HepG2 (cell line): Measurements from ENCODE around the gene MACROD2. TPM values are rescaled to one million over a fixed set of nuclear protein-coding genes. Genes with fewer than 3 reads are reported as not detected.

Source experiments
- AKAP8 ChIP-seq: sonication (generic); formaldehyde crosslinking; IDR thresholded peaks from 2 replicates; pipeline ENCODE4 v1.5.1; 2020; ENCODE audit warnings: mild to moderate bottlenecking, missing genetic modification reagents
- GATAD1 ChIP-seq: IDR thresholded peaks from 2 replicates; pipeline ENCODE4 v1.6.1; 2016; ENCODE audit warnings: missing genetic modification reagents, missing compliant biosample characterization
- HDAC6 ChIP-seq: fragments of 200-600 bp; sonication (generic); IDR thresholded peaks from 2 replicates; pipeline ENCODE4 v1.7.0; 2017; ENCODE audit warnings: mild to moderate bottlenecking, antibody characterized with exemption, low read length, low read depth
- HNRNPUL1 ChIP-seq: fragments of 200-400 bp; formaldehyde crosslinking; IDR thresholded peaks from 2 replicates; pipeline ENCODE4 v1.6.1; 2017; ENCODE audit warnings: low read depth, mild to moderate bottlenecking, low read length, moderate library complexity
- MAFF ChIP-seq: IDR thresholded peaks from 2 replicates; pipeline ENCODE4 v1.6.1; 2011; ENCODE audit warnings: low read depth, low read length, improper control_type of control experiment
- PHF20 ChIP-seq: sonication (generic); formaldehyde crosslinking; IDR thresholded peaks from 2 replicates; pipeline ENCODE4 v1.5.0; 2020; ENCODE audit warnings: mild to moderate bottlenecking, missing genetic modification reagents
- TCF7 ChIP-seq: sonication (generic); IDR thresholded peaks from 2 replicates; pipeline ENCODE4 v1.6.1; 2016; ENCODE audit warnings: antibody characterized with exemption, low read depth
- ZNF101 ChIP-seq: sonication (generic); formaldehyde crosslinking; IDR thresholded peaks from 2 replicates; pipeline ENCODE4 v1.4.0; 2020; ENCODE audit warnings: mild to moderate bottlenecking, low read depth, missing genetic modification reagents, borderline replicate concordance
- ZNF678 ChIP-seq: sonication (generic); formaldehyde crosslinking; IDR thresholded peaks from 2 replicates; pipeline ENCODE4 v1.4.0; 2020; ENCODE audit warnings: mild to moderate bottlenecking, missing genetic modification reagents
- ZNF737 ChIP-seq: sonication (generic); formaldehyde crosslinking; IDR thresholded peaks from 2 replicates; pipeline ENCODE4 v1.5.0; 2020; ENCODE audit warnings: missing genetic modification reagents, mild to moderate bottlenecking, borderline replicate concordance
- polyA plus RNA-seq, 8 experiments: library from polyadenylated mRNA; depleted of rRNA in 3 of 8; stranded (reverse) in 7 of 8; unstranded in 1 of 8; fragments of >200 nt; fragmentation: Illumina TruSeq in 4 of 8; extraction: Trizol in 4 of 8; gene quantifications; 2 replicates each; pipeline versions ENCODE4 v1.2.1 to v1.2.3, GENCODE V29; 2011 to 2016; ENCODE audit warnings: low read depth in 4 of 8, missing spikeins in 1 of 8, mixed read lengths in 1 of 8; ENCODE audit not compliant: insufficient read depth in 1 of 8
- total RNA-seq, 5 experiments: library from RNA; depleted of rRNA; stranded (reverse); fragments of >200 nt; fragmentation: Illumina TruSeq; extraction: Trizol; gene quantifications; 2 replicates each; pipeline ENCODE4 v1.2.3, GENCODE V29; 2016; ENCODE audit warnings: low read depth in 1 of 5
- TF ChIP-seq, protein P1 (sequence below), 2 experiments: fragments of 450-650 bp in 1 of 2; sonication (generic) in 1 of 2; formaldehyde crosslinking in 1 of 2; IDR thresholded peaks; 2 replicates each; pipeline versions ENCODE4 v1.6.1 to v1.8.0; 2016 to 2022; ENCODE audit warnings: antibody characterized with exemption in 1 of 2, mild to moderate bottlenecking in 1 of 2, missing genetic modification reagents in 1 of 2
- TF ChIP-seq, protein P2 (sequence below): sonication (generic); formaldehyde crosslinking; IDR thresholded peaks from 2 replicates; pipeline ENCODE4 v1.4.0; 2020; ENCODE audit warnings: missing genetic modification reagents

Gene MACROD2
- total and polyA plus RNA-seq, 2 of the 13 experiments (the other 11 are each of a cell fraction or from before 2014, with no cell fraction given), result 0.13 to 0.51 TPM

DNA sequence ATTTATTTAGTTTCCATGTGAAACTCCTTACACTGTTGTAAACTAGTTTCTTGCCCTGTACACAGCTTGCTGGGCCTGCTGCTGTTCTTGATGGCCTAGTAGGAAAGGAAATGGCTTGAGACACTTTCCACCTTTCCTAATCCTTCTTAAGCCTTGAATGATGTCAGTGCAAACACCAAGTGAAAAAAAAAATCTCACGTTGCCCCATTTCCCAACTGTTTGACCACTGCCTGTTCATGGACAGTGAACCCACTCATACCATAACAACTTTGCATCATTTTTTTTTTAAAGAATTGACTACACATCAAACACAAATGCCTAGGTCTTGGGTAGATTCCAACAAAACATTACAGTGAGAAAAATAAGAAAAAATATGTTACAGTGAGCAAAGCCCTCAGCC is 995.7 kb downstream of the MACROD2 start (continued):
- TF ChIP-seq, protein P1, sequence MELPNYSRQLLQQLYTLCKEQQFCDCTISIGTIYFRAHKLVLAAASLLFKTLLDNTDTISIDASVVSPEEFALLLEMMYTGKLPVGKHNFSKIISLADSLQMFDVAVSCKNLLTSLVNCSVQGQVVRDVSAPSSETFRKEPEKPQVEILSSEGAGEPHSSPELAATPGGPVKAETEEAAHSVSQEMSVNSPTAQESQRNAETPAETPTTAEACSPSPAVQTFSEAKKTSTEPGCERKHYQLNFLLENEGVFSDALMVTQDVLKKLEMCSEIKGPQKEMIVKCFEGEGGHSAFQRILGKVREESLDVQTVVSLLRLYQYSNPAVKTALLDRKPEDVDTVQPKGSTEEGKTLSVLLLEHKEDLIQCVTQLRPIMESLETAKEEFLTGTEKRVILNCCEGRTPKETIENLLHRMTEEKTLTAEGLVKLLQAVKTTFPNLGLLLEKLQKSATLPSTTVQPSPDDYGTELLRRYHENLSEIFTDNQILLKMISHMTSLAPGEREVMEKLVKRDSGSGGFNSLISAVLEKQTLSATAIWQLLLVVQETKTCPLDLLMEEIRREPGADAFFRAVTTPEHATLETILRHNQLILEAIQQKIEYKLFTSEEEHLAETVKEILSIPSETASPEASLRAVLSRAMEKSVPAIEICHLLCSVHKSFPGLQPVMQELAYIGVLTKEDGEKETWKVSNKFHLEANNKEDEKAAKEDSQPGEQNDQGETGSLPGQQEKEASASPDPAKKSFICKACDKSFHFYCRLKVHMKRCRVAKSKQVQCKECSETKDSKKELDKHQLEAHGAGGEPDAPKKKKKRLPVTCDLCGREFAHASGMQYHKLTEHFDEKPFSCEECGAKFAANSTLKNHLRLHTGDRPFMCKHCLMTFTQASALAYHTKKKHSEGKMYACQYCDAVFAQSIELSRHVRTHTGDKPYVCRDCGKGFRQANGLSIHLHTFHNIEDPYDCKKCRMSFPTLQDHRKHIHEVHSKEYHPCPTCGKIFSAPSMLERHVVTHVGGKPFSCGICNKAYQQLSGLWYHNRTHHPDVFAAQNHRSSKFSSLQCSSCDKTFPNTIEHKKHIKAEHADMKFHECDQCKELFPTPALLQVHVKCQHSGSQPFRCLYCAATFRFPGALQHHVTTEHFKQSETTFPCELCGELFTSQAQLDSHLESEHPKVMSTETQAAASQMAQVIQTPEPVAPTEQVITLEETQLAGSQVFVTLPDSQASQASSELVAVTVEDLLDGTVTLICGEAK (IDR thresholded peaks at IDR 0.05), result no peak
- TF ChIP-seq, protein P1 (CRISPR knock-in tag; IDR thresholded peaks at IDR 0.05), result no peak; the same call in 1 of the 2 replicates
- TF ChIP-seq MAFF, result no peak
- TF ChIP-seq HDAC6, result no peak
- TF ChIP-seq GATAD1, result peak; percentile 66
- TF ChIP-seq TCF7, result peak; percentile 85
- no peak for TF ChIP-seq AKAP8
- no peak for TF ChIP-seq ZNF101 (CRISPR knock-in tag)
- TF ChIP-seq PHF20 (CRISPR knock-in tag), result no peak
- no peak for TF ChIP-seq ZNF678 (CRISPR knock-in tag)
- TF ChIP-seq ZNF737, result no peak
- TF ChIP-seq HNRNPUL1, result no peak
- TF ChIP-seq, protein P2, sequence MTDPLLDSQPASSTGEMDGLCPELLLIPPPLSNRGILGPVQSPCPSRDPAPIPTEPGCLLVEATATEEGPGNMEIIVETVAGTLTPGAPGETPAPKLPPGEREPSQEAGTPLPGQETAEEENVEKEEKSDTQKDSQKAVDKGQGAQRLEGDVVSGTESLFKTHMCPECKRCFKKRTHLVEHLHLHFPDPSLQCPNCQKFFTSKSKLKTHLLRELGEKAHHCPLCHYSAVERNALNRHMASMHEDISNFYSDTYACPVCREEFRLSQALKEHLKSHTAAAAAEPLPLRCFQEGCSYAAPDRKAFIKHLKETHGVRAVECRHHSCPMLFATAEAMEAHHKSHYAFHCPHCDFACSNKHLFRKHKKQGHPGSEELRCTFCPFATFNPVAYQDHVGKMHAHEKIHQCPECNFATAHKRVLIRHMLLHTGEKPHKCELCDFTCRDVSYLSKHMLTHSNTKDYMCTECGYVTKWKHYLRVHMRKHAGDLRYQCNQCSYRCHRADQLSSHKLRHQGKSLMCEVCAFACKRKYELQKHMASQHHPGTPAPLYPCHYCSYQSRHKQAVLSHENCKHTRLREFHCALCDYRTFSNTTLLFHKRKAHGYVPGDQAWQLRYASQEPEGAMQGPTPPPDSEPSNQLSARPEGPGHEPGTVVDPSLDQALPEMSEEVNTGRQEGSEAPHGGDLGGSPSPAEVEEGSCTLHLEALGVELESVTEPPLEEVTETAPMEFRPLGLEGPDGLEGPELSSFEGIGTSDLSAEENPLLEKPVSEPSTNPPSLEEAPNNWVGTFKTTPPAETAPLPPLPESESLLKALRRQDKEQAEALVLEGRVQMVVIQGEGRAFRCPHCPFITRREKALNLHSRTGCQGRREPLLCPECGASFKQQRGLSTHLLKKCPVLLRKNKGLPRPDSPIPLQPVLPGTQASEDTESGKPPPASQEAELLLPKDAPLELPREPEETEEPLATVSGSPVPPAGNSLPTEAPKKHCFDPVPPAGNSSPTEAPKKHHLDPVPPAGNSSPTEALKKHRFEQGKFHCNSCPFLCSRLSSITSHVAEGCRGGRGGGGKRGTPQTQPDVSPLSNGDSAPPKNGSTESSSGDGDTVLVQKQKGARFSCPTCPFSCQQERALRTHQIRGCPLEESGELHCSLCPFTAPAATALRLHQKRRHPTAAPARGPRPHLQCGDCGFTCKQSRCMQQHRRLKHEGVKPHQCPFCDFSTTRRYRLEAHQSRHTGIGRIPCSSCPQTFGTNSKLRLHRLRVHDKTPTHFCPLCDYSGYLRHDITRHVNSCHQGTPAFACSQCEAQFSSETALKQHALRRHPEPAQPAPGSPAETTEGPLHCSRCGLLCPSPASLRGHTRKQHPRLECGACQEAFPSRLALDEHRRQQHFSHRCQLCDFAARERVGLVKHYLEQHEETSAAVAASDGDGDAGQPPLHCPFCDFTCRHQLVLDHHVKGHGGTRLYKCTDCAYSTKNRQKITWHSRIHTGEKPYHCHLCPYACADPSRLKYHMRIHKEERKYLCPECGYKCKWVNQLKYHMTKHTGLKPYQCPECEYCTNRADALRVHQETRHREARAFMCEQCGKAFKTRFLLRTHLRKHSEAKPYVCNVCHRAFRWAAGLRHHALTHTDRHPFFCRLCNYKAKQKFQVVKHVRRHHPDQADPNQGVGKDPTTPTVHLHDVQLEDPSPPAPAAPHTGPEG (CRISPR knock-in tag), result 0 out of 2 replicates have a peak, but pooled peaks have one; percentile 22
